Endodermal cell (in vitro differentiated cells): Measurements from ENCODE around the gene HACL1. TPM values are rescaled to one million over a fixed set of nuclear protein-coding genes. Genes with fewer than 3 reads are reported as not detected.

Experiments
- DNase-seq: peaks from one replicate; pipeline ENCODE4 v3.0.0-alpha.2; 2017
- H3K27ac ChIP-seq: 2 replicates; pipeline ENCODE4 v1.5.1; 2013; ENCODE audit warnings: mild to moderate bottlenecking, low read depth, low read length, moderate library complexity
- H3K27me3 ChIP-seq: 2 replicates; pipeline ENCODE4 v1.6.1; 2013; ENCODE audit warnings: mild to moderate bottlenecking, low read length, moderate library complexity; ENCODE audit not compliant: insufficient read depth, control insufficient read depth, poor library complexity, severe bottlenecking
- H3K36me3 ChIP-seq: 2 replicates; pipeline ENCODE4 v1.7.0; 2013; ENCODE audit warnings: mild to moderate bottlenecking, low read length, moderate library complexity; ENCODE audit not compliant: control insufficient read depth, insufficient read depth
- H3K4me1 ChIP-seq: one replicate; pipeline ENCODE4 v1.7.0; 2013; ENCODE audit warnings: low read length; ENCODE audit not compliant: control insufficient read depth, insufficient read depth
- H3K4me3 ChIP-seq: 2 replicates; pipeline ENCODE4 v1.5.1; 2013; ENCODE audit warnings: mild to moderate bottlenecking, low read length, moderate library complexity
- H3K9ac ChIP-seq: 2 replicates; pipeline ENCODE4 v1.6.1; 2013; ENCODE audit warnings: mild to moderate bottlenecking, low read length, moderate library complexity; ENCODE audit not compliant: poor library complexity, severe bottlenecking; ENCODE audit errors: extremely low read depth
- H3K9me3 ChIP-seq: 2 replicates; pipeline ENCODE4 v1.6.1; 2013; ENCODE audit warnings: mild to moderate bottlenecking, low read length, moderate library complexity; ENCODE audit not compliant: control insufficient read depth
- H3K27ac Mint-ChIP-seq: 2 replicates; pipeline ENCODE4 v1.8.0; 2020; ENCODE audit warnings: mixed read lengths
- H3K27me3 Mint-ChIP-seq: 2 replicates; pipeline ENCODE4 v1.8.0; 2021; ENCODE audit warnings: mild to moderate bottlenecking, mixed read lengths; ENCODE audit not compliant: insufficient read depth
- H3K36me3 Mint-ChIP-seq: 2 replicates; pipeline ENCODE4 v1.8.0; 2020; ENCODE audit warnings: low read depth, mixed read lengths
- H3K4me1 Mint-ChIP-seq: 2 replicates; pipeline ENCODE4 v1.8.0; 2020; ENCODE audit warnings: mixed read lengths
- H3K4me3 Mint-ChIP-seq: 2 replicates; pipeline ENCODE4 v1.8.0; 2020; ENCODE audit warnings: mild to moderate bottlenecking, moderate library complexity, mixed read lengths
- H3K9me3 Mint-ChIP-seq: 2 replicates; pipeline ENCODE4 v1.8.0; 2020; ENCODE audit warnings: mild to moderate bottlenecking, mixed read lengths
- CTCF ChIP-seq: fragments of 200-600 bp; sonication (generic); conservative IDR thresholded peaks from 2 replicates; pipeline ENCODE4 v1.5.0; 2021; ENCODE audit warnings: antibody characterized with exemption, mild to moderate bottlenecking
- WGBS, 2 experiments: methylation state at CpG; one replicate each; pipeline versions ENCODE4 v1.1.5 to v1.1.7; 2013; ENCODE audit warnings: missing lambda C conversion rate in 2 of 2, mixed read lengths in 1 of 2; ENCODE audit not compliant: insufficient coverage in 1 of 2, insufficient read length in 1 of 2; 5-methylcytosine and 5-hydroxymethylcytosine counted together
- total RNA-seq, 2 donors: library from RNA; stranded (reverse); fragmentation: NEBNext Ultra II Directional in 1 of 2; extraction: Animal tissue kit (Norgen Biotek cat#: 25700) in 1 of 2; gene quantifications; 2 replicates in 1 of 2; 3 replicates in 1 of 2; pipeline ENCODE4 v1.2.1, GENCODE V29; 2021

Gene HACL1
- total RNA-seq, 2 donors from 2014 or later = 39.4 to 41.8 TPM

DNA sequence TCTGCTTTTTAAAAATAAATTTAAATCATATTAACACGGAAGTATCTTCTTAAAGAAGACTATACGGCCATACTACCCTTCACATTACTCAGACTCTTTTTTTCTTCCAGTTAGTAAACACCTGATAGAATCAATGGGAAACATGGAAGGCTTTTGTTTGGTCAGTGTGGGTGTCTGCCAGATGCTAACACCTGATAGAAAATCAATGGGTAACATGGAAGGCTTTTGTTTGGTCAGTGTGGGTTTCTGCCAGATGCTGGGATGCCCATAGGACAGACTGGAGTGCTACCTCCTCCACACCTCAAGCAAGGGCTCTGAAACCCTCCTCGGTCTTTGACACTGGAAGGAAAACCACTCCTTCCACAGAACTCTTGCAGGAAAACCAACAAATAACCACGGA is 29.2 kb downstream of the HACL1 start:
- H3K9me3 ChIP-seq = no peaks in the 10 kb centered on the region
- Mint-ChIP-seq H3K4me3 (no peak overlapping the region), H3K27me3 (no peaks in the 10 kb centered on the region), H3K4me1 (peaks cover 8% of the 10 kb centered on the region), H3K36me3 (peaks cover 46% of the 10 kb centered on the region), H3K9me3 (no peaks in the 10 kb centered on the region), H3K27ac (peak overlapping the region; percentile 21)
- H3K27ac ChIP-seq = no peak overlapping the region
- 90% methylated on average over 4 of the region's 4 CpGs; no CpG with 5 or more reads in 1 of the 2 experiments for WGBS, 2 experiments
- no peak for DNase-seq
- peaks cover 7% of the 10 kb centered on the region for H3K4me1 ChIP-seq
- no peak overlapping the region for H3K9ac ChIP-seq
- H3K27me3 ChIP-seq = no peaks in the 10 kb centered on the region
- H3K36me3 ChIP-seq = peaks cover 56% of the 10 kb centered on the region
- TF ChIP-seq CTCF = no peak
- H3K4me3 ChIP-seq = no peak overlapping the region

GRCh38 chr3:15563190-15563589 is 38.2 kb downstream of the HACL1 start:
- no peak overlapping the region for H3K27ac Mint-ChIP-seq
- H3K36me3 Mint-ChIP-seq = peaks cover 61% of the 10 kb centered on the region

GRCh38 chr3:15562560-15562959 is 38.8 kb downstream of the HACL1 start:
- Mint-ChIP-seq H3K27ac (no peak overlapping the region), H3K4me3 (no peak overlapping the region), H3K27me3 (no peaks in the 10 kb centered on the region), H3K4me1 (no peaks in the 10 kb centered on the region), H3K36me3 (peaks cover 55% of the 10 kb centered on the region), H3K9me3 (no peaks in the 10 kb centered on the region)
- Histone ChIP-seq H3K36me3 (peaks cover 60% of the 10 kb centered on the region), H3K9ac (no peak overlapping the region), H3K4me1 (no peaks in the 10 kb centered on the region), H3K27ac (no peak overlapping the region), H3K9me3 (no peaks in the 10 kb centered on the region), H3K27me3 (no peaks in the 10 kb centered on the region), H3K4me3 (no peak overlapping the region)
- DNase-seq = no peak
- no peak for TF ChIP-seq CTCF
- WGBS, 2 experiments = 83 to 95% methylated on average over 5 of the region's 5 CpGs

More at GRCh38 chr3:15563190-15563589, 38.2 kb downstream of the HACL1 start:
- TF ChIP-seq CTCF = no peak
- H3K4me1 ChIP-seq = no peaks in the 10 kb centered on the region
- 86% methylated on average over 1 of the region's 1 CpG; no CpG with 5 or more reads in 1 of the 2 experiments for WGBS, 2 experiments
- Mint-ChIP-seq H3K4me3 (no peak overlapping the region), H3K9me3 (no peaks in the 10 kb centered on the region), H3K27me3 (no peaks in the 10 kb centered on the region), H3K4me1 (no peaks in the 10 kb centered on the region)
- DNase-seq = no peak
- H3K9ac ChIP-seq = no peak overlapping the region
- peaks cover 66% of the 10 kb centered on the region for H3K36me3 ChIP-seq
- no peaks in the 10 kb centered on the region for H3K27me3 ChIP-seq
- H3K4me3 ChIP-seq = no peak overlapping the region
- H3K9me3 ChIP-seq = no peaks in the 10 kb centered on the region
- no peak overlapping the region for H3K27ac ChIP-seq
